Smooth muscle cell (in vitro differentiated cells): ENCODE measurements around the gene MAG. TPM values are rescaled to one million over a fixed set of nuclear protein-coding genes. Genes with fewer than 3 reads are reported as not detected.

Experiments used
- DNase-seq: peaks from one replicate; lab custom pipeline; 2025; ENCODE audit not compliant: unreplicated experiment; lab: John Stamatoyannopoulos, UW
- H2AFZ ChIP-seq: fragments of 200-600 bp; sonication (generic); 2 replicates; pipeline ENCODE4 v1.6.0; 2016; ENCODE audit warnings: antibody characterized with exemption, low read depth, mild to moderate bottlenecking
- H3F3A ChIP-seq: fragments of 200-600 bp; sonication (generic); 2 replicates; pipeline ENCODE4 v1.6.0; 2017; ENCODE audit warnings: antibody characterized with exemption, low read depth
- H3K27ac ChIP-seq: fragments of 200-600 bp; sonication (generic); 2 replicates; pipeline ENCODE4 v1.5.1; 2016; ENCODE audit warnings: low read depth, mild to moderate bottlenecking
- H3K27me3 ChIP-seq: fragments of 200-600 bp; sonication (generic); 2 replicates; pipeline ENCODE4 v1.6.1; 2016; ENCODE audit warnings: low read depth, mild to moderate bottlenecking
- H3K36me3 ChIP-seq: fragments of 200-600 bp; sonication (generic); 2 replicates; pipeline ENCODE4 v1.5.1; 2016; ENCODE audit warnings: low read depth
- H3K4me1 ChIP-seq: fragments of 200-600 bp; sonication (generic); 2 replicates; pipeline ENCODE4 v1.5.1; 2016; ENCODE audit warnings: low read depth
- H3K4me2 ChIP-seq: fragments of 200-600 bp; sonication (generic); 2 replicates; pipeline ENCODE4 v1.6.0; 2016; ENCODE audit warnings: mild to moderate bottlenecking
- H3K4me3 ChIP-seq: fragments of 200-600 bp; sonication (generic); 2 replicates; pipeline ENCODE4 v1.5.1; 2016; ENCODE audit warnings: mild to moderate bottlenecking
- H3K79me2 ChIP-seq: fragments of 200-600 bp; sonication (generic); 2 replicates; pipeline ENCODE4 v1.6.0; 2016; ENCODE audit warnings: low read depth, mild to moderate bottlenecking
- H3K9ac ChIP-seq: fragments of 200-600 bp; sonication (generic); 2 replicates; pipeline ENCODE4 v1.6.0; 2016; ENCODE audit warnings: low read depth
- H3K9me3 ChIP-seq: fragments of 200-600 bp; sonication (generic); replicated peaks from 2 replicates; pipeline ENCODE4 v1.5.1; 2016; ENCODE audit warnings: low read depth
- H4K20me1 ChIP-seq: fragments of 200-600 bp; sonication (generic); 2 replicates; pipeline ENCODE4 v1.6.0; 2016; ENCODE audit warnings: low read depth
- WGBS: methylation state at CpG from one replicate; pipeline ENCODE4 v1.1.7; 2016; ENCODE audit warnings: low lambda C conversion rate; 5-methylcytosine and 5-hydroxymethylcytosine counted together
- polyA plus RNA-seq: library from polyadenylated mRNA; unstranded; fragments of >200 nt; fragmentation: Nextera tagmentation; extraction: Ambion mirVana; gene quantifications from 2 replicates; pipeline ENCODE4 v1.2.1, GENCODE V29; 2016
- total RNA-seq: library from RNA; depleted of rRNA; stranded (reverse); fragments of >200 nt; gene quantifications from 2 replicates; pipeline ENCODE4 v1.2.3, GENCODE V29; 2014
- TF ChIP-seq, protein P1 (sequence below): fragments of 200-600 bp; sonication (generic); IDR thresholded peaks from 2 replicates; pipeline ENCODE4 v1.5.1; 2017; ENCODE audit warnings: borderline replicate concordance, mild to moderate bottlenecking, antibody characterized with exemption; ENCODE audit not compliant: insufficient read depth, poor library complexity, severe bottlenecking

The MAG gene
- total and polyA plus RNA-seq, 2 experiments from 2014 or later, result not detected

DNA sequence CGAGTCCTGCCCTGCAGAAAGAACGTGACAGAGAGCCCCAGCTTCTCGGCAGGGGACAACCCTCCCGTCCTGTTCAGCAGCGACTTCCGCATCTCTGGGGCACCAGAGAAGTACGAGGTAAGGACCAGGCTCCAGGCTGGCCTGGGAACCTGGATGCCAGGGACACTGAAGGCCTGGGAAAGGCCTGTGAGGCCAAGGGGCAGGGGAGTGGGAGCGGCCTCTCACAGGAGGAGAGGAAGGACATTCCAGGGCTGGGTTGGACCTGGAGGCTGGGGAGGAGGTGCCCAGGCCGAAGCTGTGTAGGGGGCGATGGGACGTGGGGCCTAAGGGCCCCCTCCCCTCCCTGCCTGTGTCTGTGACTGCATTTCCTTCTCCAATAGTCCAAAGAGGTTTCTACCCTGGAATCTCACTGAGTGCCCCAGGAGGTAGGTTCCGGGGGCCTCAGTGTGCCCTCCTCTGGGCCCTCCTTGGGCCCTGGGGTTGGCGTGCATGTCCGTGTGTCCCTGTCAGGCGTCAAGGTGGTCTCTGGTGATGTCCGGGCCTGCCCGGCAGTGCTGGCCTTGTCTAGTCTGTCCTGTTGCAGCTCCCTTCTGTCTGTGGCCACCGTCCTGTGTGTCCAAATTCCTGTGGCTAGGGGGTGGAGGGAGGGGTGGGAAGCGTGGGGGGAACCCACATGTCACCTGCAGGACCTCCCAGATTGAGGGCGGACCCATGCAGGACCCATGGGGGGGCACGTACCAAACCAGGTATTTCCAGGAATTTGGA, 20.1 kb downstream of the MAG start:
- 83% methylated on average over 17 of the region's 21 CpGs for WGBS
- Histone ChIP-seq H4K20me1 (no peaks in the 10 kb centered on the region), H3K79me2 (no peaks in the 10 kb centered on the region), H3K4me2 (no peak overlapping the region), H3K36me3 (no peaks in the 10 kb centered on the region), H3K9me3 (no peaks in the 10 kb centered on the region), H3K4me3 (no peak overlapping the region), H2AFZ (no peak overlapping the region), H3K27ac (no peak overlapping the region), H3K4me1 (no peaks in the 10 kb centered on the region), H3K27me3 (no peaks in the 10 kb centered on the region), H3K9ac (no peak overlapping the region), H3F3A (no peaks in the 10 kb centered on the region)
- TF ChIP-seq, protein P1, sequence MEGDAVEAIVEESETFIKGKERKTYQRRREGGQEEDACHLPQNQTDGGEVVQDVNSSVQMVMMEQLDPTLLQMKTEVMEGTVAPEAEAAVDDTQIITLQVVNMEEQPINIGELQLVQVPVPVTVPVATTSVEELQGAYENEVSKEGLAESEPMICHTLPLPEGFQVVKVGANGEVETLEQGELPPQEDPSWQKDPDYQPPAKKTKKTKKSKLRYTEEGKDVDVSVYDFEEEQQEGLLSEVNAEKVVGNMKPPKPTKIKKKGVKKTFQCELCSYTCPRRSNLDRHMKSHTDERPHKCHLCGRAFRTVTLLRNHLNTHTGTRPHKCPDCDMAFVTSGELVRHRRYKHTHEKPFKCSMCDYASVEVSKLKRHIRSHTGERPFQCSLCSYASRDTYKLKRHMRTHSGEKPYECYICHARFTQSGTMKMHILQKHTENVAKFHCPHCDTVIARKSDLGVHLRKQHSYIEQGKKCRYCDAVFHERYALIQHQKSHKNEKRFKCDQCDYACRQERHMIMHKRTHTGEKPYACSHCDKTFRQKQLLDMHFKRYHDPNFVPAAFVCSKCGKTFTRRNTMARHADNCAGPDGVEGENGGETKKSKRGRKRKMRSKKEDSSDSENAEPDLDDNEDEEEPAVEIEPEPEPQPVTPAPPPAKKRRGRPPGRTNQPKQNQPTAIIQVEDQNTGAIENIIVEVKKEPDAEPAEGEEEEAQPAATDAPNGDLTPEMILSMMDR, result no peak
- no peak for DNase-seq

DNA sequence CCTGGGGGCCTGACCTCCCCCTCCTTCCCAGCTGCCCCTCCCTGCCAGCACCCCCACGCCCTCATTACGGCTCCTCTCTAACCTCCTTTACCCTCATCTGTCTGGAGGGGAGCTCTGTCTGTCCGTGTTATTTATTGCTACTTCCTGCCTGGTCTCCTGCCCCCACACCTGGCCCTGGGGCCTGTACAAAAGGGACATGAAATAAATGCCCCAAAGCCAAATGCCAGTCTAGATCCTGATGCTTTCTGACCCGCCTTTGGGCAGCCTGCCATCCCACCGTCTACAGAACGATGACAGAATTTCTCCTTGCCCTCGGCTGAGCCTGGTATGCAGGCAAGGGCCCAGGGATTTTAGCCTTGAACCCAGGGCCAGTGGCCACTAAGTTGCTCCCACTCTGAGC, 21.6 kb downstream of the MAG start:
- TF ChIP-seq, protein P1, result no peak
- Histone ChIP-seq H3K9ac (no peak overlapping the region), H3K27ac (no peak overlapping the region), H3K79me2 (no peaks in the 10 kb centered on the region), H3K4me1 (no peaks in the 10 kb centered on the region), H3K27me3 (no peaks in the 10 kb centered on the region), H2AFZ (no peak overlapping the region), H3K36me3 (no peaks in the 10 kb centered on the region), H3K9me3 (no peaks in the 10 kb centered on the region), H3F3A (no peaks in the 10 kb centered on the region), H3K4me2 (no peak overlapping the region), H4K20me1 (no peaks in the 10 kb centered on the region), H3K4me3 (no peak overlapping the region)
- DNase-seq, result no peak
- WGBS, result 85% methylated on average over 7 of the region's 7 CpGs

DNA sequence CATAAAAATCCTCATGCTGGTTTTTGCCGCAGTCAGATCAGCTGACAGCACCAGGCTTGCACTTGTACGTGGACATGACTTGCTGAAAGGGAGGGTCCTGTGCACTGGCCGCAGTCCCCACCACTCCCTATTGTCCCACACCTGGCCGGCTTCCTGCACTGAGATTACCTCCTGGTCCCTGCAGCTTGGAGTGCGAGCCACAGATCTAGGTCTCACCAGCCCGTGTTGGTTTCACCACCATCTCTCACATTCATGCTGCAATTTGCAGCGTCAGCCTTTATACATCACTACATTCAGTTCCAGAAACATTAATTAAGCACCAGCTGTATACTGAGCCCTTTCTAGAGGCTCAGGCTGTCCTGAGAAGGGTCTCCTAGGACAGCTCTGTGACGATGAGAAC, 22.1 kb downstream of the MAG start:
- Histone ChIP-seq H3K27me3 (no peaks in the 10 kb centered on the region), H3K4me1 (no peaks in the 10 kb centered on the region), H2AFZ (no peak overlapping the region), H3K9ac (no peak overlapping the region), H3F3A (no peaks in the 10 kb centered on the region), H3K4me2 (no peak overlapping the region), H3K27ac (no peak overlapping the region), H4K20me1 (no peaks in the 10 kb centered on the region), H3K79me2 (no peaks in the 10 kb centered on the region), H3K9me3 (no peaks in the 10 kb centered on the region), H3K4me3 (no peak overlapping the region), H3K36me3 (no peaks in the 10 kb centered on the region)
- TF ChIP-seq, protein P1, result no peak
- 94% methylated on average over 8 of the region's 8 CpGs for WGBS
- DNase-seq, result no peak
